A673 (cell line): Measurements from ENCODE around the gene UGT1A8.
"Not testable (repeated sequence)": the region's sequence is repeated elsewhere in the genome, so short reads cannot be mapped to it uniquely, and the experiment has no call there.

Experiments
- EZH2 ChIP-seq: fragments of 200-600 bp; sonication (generic); IDR thresholded peaks from 2 replicates; pipeline ENCODE4 v1.6.1; 2017; ENCODE audit warnings: borderline replicate concordance, low read depth, mild to moderate bottlenecking, mixed read lengths, antibody characterized with exemption, low read length; ENCODE audit not compliant: poor library complexity, severe bottlenecking
- TF ChIP-seq, protein P1 (sequence below): fragments of 300-800, 200-600 bp; sonication (generic); conservative IDR thresholded peaks from 2 replicates; pipeline ENCODE4 v1.5.1; 2017; ENCODE audit warnings: low read depth, mild to moderate bottlenecking, antibody characterized with exemption, low read length, moderate library complexity, mixed read lengths

DNA sequence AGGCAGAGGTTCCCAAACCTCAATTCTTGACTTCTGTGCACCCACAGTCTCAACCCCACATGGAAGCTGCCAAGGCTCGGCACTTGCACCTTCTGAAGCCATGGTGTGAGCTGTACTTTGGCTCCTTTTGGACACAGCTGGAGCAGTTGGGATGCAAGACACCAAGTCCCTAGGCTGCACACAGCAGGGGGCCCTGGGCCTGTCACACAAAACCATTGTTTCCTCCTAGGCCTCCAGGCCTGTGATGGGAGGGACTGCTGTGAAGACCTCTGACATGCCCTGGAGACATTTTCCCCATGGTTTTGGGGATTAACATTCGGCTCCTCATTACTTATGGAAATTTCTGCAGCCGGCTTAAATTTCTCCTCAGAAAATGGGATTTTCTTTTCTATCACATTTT, 28.6 kb downstream of the UGT1A8 start:
- TF ChIP-seq EZH2 = not testable (repeated sequence)
- TF ChIP-seq, protein P1, sequence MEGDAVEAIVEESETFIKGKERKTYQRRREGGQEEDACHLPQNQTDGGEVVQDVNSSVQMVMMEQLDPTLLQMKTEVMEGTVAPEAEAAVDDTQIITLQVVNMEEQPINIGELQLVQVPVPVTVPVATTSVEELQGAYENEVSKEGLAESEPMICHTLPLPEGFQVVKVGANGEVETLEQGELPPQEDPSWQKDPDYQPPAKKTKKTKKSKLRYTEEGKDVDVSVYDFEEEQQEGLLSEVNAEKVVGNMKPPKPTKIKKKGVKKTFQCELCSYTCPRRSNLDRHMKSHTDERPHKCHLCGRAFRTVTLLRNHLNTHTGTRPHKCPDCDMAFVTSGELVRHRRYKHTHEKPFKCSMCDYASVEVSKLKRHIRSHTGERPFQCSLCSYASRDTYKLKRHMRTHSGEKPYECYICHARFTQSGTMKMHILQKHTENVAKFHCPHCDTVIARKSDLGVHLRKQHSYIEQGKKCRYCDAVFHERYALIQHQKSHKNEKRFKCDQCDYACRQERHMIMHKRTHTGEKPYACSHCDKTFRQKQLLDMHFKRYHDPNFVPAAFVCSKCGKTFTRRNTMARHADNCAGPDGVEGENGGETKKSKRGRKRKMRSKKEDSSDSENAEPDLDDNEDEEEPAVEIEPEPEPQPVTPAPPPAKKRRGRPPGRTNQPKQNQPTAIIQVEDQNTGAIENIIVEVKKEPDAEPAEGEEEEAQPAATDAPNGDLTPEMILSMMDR = not testable (repeated sequence)
